ENCODE data around the gene RAB40B. TPM values are rescaled to one million over a fixed set of nuclear protein-coding genes. Genes with fewer than 3 reads are reported as not detected.
A peak's percentile ranks its signal among the peaks of the same experiment; 100 is the strongest.

The RAB40B gene
- total and polyA plus RNA-seq, 8 donors: 3.4 to 15.8 (median 6.5) TPM

- no peak for FAIRE-seq
- 70 to 84% methylated on average over 5 of the region's 5 CpGs for WGBS, 2 donors
- Histone ChIP-seq H3K4me1 (peaks cover 5 to 24% (median 9%) of the 10 kb centered on the region in 3 donors), H3K9me3 (no peaks in the 10 kb centered on the region), H3K36me3 (peaks cover 0 to 17% (median 0%) of the 10 kb centered on the region in 3 donors), H3K27me3 (no peaks in the 10 kb centered on the region), H3K4me3 (no peak overlapping the region), H3K27ac (no peak overlapping the region)
- intact Hi-C loops (cut with DNase I): no loop called here
- ATAC-seq: no peak
- peak in 1 of 6 donors; percentile 10 for DNase-seq
- TF ChIP-seq CTCF (IDR thresholded peaks at IDR 0.05): no peak
Observed at GRCh38 chr17:82644148-82644547, 54.4 kb downstream of the RAB40B start.

GRCh38 chr17:82642022-82642421, 56.5 kb downstream of the RAB40B start:
- TF ChIP-seq CTCF (IDR thresholded peaks at IDR 0.05): no peak
- peaks cover 0 to 17% (median 0%) of the 10 kb centered on the region in 3 donors for H3K36me3 ChIP-seq
- ATAC-seq: no peak

GRCh38 chr17:82640036-82640435, 58.5 kb downstream of the RAB40B start:
- no peak for FAIRE-seq
- peaks cover 0 to 17% (median 0%) of the 10 kb centered on the region in 3 donors for H3K36me3 ChIP-seq
- no peaks in the 10 kb centered on the region for H3K27me3 ChIP-seq
- ATAC-seq: no peak
- H3K9me3 ChIP-seq: no peaks in the 10 kb centered on the region
- H3K4me1 ChIP-seq: peaks cover 0 to 28% (median 10%) of the 10 kb centered on the region in 3 donors
- intact Hi-C loops (cut with DNase I): no loop called here
- no peak overlapping the region for H3K4me3 ChIP-seq
- 93 to 94% methylated on average over 5 of the region's 5 CpGs for WGBS, 2 donors
- no peak overlapping the region for H3K27ac ChIP-seq
- no peak for DNase-seq
- TF ChIP-seq CTCF (IDR thresholded peaks at IDR 0.05): no peak

More at GRCh38 chr17:82642022-82642421, 56.5 kb downstream of the RAB40B start:
- Histone ChIP-seq H3K4me1 (peaks cover 5 to 33% (median 8%) of the 10 kb centered on the region in 3 donors), H3K4me3 (no peak overlapping the region), H3K27me3 (no peaks in the 10 kb centered on the region), H3K9me3 (no peaks in the 10 kb centered on the region), H3K27ac (no peak overlapping the region)
- FAIRE-seq (no peak), DNase-seq (peak in 1 of 6 donors; percentile 20)
- WGBS, 2 donors: 93 to 94% methylated on average over 14 of the region's 14 CpGs
- intact Hi-C loops (cut with DNase I): no loop called here

GRCh38 chr17:82639628-82640027, 58.9 kb downstream of the RAB40B start:
- ATAC-seq: no peak
- Histone ChIP-seq H3K27me3 (no peaks in the 10 kb centered on the region), H3K36me3 (peaks cover 0 to 17% (median 0%) of the 10 kb centered on the region in 3 donors), H3K4me1 (peaks cover 0 to 32% (median 14%) of the 10 kb centered on the region in 3 donors), H3K4me3 (no peak overlapping the region), H3K9me3 (no peaks in the 10 kb centered on the region), H3K27ac (no peak overlapping the region)
- peak in 2 of 6 donors; percentile 35 to 60 for DNase-seq
- no peak for FAIRE-seq
- intact Hi-C loops (cut with DNase I): no loop called here
- TF ChIP-seq CTCF (IDR thresholded peaks at IDR 0.05): no peak
- WGBS, 2 donors: 86% methylated on average over 14 of the region's 14 CpGs

GRCh38 chr17:82638183-82638773, 60.2 kb downstream of the RAB40B start:
- 89 to 98% methylated on average over 4 of the region's 5 CpGs for WGBS, 2 donors
- no peak for TF ChIP-seq CTCF (IDR thresholded peaks at IDR 0.05)
- Histone ChIP-seq H3K4me1 (peaks cover 0 to 32% (median 15%) of the 10 kb centered on the region in 3 donors), H3K27ac (peak overlapping the region in 2 of 4 donors; percentile 8 to 66), H3K36me3 (peaks cover 0 to 17% (median 0%) of the 10 kb centered on the region in 3 donors), H3K27me3 (no peaks in the 10 kb centered on the region), H3K9me3 (no peaks in the 10 kb centered on the region), H3K4me3 (no peak overlapping the region)
- FAIRE-seq (no peak), DNase-seq (no peak), ATAC-seq (no peak)
- intact Hi-C loops (cut with DNase I): no loop called here
